Type B pancreatic cell (in vitro differentiated cells): Measurements from ENCODE around the gene UTS2B. TPM values are rescaled to one million over a fixed set of nuclear protein-coding genes. Genes with fewer than 3 reads are reported as not detected.

ENCODE experiments used
- DNase-seq: peaks from one replicate; pipeline ENCODE4 v3.0.0; 2021; ENCODE audit warnings: mixed read lengths; ENCODE audit not compliant: unreplicated experiment; ENCODE audit errors: extremely low spot score
- H3K27ac Mint-ChIP-seq: 2 replicates; pipeline ENCODE4 v1.8.0; 2021; ENCODE audit warnings: mild to moderate bottlenecking, mixed read lengths
- H3K27me3 Mint-ChIP-seq: 2 replicates; pipeline ENCODE4 v1.8.0; 2021; ENCODE audit warnings: mixed read lengths
- H3K36me3 Mint-ChIP-seq: 2 replicates; pipeline ENCODE4 v1.8.0; 2021; ENCODE audit warnings: mixed read lengths
- H3K4me1 Mint-ChIP-seq: one replicate; pipeline ENCODE4 v1.8.0; 2021; ENCODE audit warnings: mixed read lengths; ENCODE audit not compliant: unreplicated experiment
- H3K4me3 Mint-ChIP-seq: 2 replicates; pipeline ENCODE4 v1.8.0; 2021; ENCODE audit warnings: mild to moderate bottlenecking, mixed read lengths
- H3K9me3 Mint-ChIP-seq: 2 replicates; pipeline ENCODE4 v1.8.0; 2021; ENCODE audit warnings: mixed read lengths
- CTCF ChIP-seq: fragments of 200-600 bp; sonication (generic); conservative IDR thresholded peaks from 2 replicates; pipeline ENCODE4 v1.5.0; 2021; ENCODE audit warnings: antibody characterized with exemption, mild to moderate bottlenecking
- total RNA-seq: library from RNA; stranded (reverse); gene quantifications from 2 replicates; pipeline ENCODE4 v1.2.1, GENCODE V29; 2021; ENCODE audit warnings: low replicate concordance

The UTS2B gene
- total RNA-seq, 1 donor from 2014 or later = 0.58 TPM

DNA sequence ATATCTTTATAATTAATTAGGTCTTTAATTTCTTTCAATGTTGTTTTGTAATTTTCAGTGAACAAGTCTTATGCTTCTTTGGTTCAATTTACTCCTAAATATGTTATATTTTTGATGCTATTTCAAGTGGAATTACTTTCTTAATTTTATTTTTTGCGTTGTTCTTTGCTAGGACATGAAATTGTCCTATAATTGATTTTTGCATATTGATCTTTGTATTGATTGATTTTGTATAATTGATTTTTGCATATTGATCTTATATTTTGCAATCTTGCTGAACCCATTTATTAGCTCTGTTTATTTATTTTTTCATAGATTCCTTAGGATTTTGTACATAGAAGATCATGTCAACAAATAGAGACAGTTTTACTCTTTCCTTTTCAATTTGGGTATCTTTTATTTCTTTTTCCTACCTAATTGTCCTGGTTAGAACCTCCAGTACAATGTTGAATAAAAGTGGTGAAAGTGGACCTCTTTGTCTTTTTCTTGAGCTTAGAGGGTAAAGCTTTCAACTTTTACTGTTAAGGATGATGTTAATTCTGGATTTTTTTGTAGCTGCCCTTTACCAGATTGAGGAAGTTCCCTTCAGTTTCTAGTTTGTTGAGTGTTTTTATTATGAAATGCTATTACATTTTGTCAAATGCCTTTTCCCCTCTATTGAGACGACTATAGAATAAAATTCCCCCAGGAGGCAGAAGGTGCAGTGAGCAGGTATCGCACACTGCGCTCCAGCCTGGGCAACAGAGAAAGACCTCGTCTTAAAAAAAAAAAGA lies 37.9 kb downstream of the UTS2B start:
- Mint-ChIP-seq H3K9me3 (no peaks in the 10 kb centered on the region), H3K36me3 (no peaks in the 10 kb centered on the region), H3K4me3 (no peak overlapping the region), H3K4me1 (no peaks in the 10 kb centered on the region), H3K27ac (no peak overlapping the region), H3K27me3 (no peaks in the 10 kb centered on the region)
- DNase-seq = no peak
- TF ChIP-seq CTCF = no peak

DNA sequence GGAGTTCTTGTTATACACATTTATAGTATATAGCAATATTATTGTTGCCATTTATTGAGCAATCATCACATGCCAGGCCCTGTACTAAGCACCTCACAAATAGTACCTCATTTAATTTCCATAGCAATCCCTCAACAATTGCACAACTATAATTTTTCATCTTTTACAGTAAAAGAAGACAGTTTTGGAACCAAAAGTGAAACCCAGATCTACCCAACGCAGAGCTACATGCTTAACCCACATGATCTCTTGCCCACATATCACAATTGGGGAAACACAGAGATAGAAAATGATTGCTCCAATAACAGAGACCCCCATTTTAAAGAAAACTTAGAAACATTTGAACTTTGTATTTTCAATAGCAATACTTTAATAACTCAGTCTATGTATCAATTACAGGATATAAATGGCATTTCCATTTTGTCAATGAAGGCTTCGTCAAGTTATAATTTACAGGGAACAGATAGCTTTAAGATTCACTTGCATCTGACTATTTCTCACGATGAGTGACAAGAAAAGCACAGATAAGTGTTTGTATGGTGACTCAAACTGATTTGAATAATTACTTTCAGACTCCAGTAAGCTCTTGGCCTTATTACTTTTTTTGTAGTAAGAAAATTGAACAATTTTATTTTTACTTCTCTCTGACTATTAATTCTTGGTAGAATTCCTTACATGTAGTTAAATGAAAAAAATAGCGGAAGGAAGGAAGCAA lies 39.9 kb downstream of the UTS2B start:
- H3K4me3 Mint-ChIP-seq = no peak overlapping the region
- no peak for DNase-seq
- H3K27ac Mint-ChIP-seq = no peak overlapping the region
- no peaks in the 10 kb centered on the region for H3K9me3 Mint-ChIP-seq
- no peaks in the 10 kb centered on the region for H3K4me1 Mint-ChIP-seq
- H3K36me3 Mint-ChIP-seq = no peaks in the 10 kb centered on the region
- H3K27me3 Mint-ChIP-seq = no peaks in the 10 kb centered on the region
- no peak for TF ChIP-seq CTCF

GRCh38 chr3:191283400-191283799 lies 46.9 kb downstream of the UTS2B start:
- Mint-ChIP-seq H3K27ac (no peak overlapping the region), H3K27me3 (no peaks in the 10 kb centered on the region), H3K4me3 (no peak overlapping the region), H3K4me1 (no peaks in the 10 kb centered on the region), H3K9me3 (no peaks in the 10 kb centered on the region), H3K36me3 (no peaks in the 10 kb centered on the region)
- no peak for TF ChIP-seq CTCF
- DNase-seq = no peak

GRCh38 chr3:191282251-191283185 lies 47.8 kb downstream of the UTS2B start:
- Mint-ChIP-seq H3K27me3 (no peaks in the 10 kb centered on the region), H3K36me3 (no peaks in the 10 kb centered on the region), H3K4me1 (no peaks in the 10 kb centered on the region), H3K9me3 (no peaks in the 10 kb centered on the region), H3K4me3 (no peak overlapping the region), H3K27ac (no peak overlapping the region)
- TF ChIP-seq CTCF = no peak
- no peak for DNase-seq

DNA sequence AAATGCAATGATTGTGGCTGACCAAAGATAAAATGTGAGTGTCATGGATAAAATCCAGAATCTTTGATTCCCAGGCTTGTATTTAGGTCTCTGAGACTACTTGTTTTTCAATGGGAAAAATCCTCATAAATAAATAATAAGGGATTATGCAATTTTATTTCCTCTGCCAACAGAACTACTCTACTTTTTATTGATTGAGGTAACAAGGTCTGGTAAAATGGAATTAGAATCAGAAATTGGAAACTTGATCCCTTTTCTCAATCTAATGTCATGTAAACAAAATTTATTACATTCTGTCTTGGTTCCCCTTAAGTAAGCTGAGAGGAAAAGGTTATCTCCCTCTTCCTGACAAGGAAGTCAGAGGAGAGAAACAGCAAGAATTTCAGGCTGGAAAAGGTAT lies 49.4 kb downstream of the UTS2B start:
- no peak for DNase-seq
- no peak for TF ChIP-seq CTCF
- no peak overlapping the region for H3K4me3 Mint-ChIP-seq
- H3K36me3 Mint-ChIP-seq = no peaks in the 10 kb centered on the region
- H3K4me1 Mint-ChIP-seq = no peaks in the 10 kb centered on the region
- H3K9me3 Mint-ChIP-seq = no peaks in the 10 kb centered on the region
- no peak overlapping the region for H3K27ac Mint-ChIP-seq
- no peaks in the 10 kb centered on the region for H3K27me3 Mint-ChIP-seq
